ENCODE results near the gene FHIT.

The FHIT gene

DNA sequence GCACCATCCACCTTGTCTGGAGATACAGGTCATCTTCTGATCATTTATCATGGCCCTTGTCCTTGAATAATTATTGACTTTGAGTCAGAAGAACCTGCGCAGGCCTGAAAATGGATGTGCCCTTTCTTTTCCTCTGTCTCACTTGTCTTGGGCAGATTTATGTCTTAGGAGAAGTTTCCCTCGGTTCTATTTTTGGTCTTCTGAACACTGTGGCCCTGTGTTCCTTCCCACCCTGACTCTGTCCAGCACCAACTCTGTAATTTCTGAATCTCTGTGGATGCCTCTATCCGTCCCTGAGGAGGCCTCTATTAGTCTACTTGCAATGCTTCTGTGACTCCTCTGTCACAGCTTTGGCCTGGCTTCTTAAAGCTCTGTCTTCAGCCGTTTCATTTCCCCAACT is 1520.7 kb downstream of the FHIT start:
- DNase-seq (ENCODE audit: low read depth in 2 of 2): no peak

- no peak for DNase-seq (ENCODE audit: low read depth in 2 of 2)
Observed at GRCh38 chr3:59728587-59728908, 1522.7 kb downstream of the FHIT start.

- DNase-seq (ENCODE audit: low read depth in 2 of 2): no peak
Observed at GRCh38 chr3:59727902-59728586, 1523.2 kb downstream of the FHIT start.

DNA sequence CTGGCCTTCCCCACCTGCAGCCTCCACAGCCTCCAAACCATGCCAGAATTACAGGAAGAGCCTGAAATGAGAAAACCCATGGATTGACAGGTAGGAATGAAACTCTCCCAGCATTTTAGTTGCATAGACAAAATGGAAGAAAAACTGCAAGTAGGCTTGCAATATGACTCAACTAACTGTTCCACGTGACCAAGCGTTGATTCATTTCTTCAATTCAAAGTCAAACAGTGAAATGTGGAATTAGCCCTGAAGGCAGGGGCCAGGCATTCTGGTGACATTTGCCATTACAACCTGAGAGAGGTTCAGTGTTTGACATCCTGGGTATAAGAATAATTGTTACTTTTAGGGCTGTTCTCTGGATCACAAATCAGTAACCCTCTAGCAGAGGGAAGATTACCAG is 1525.0 kb downstream of the FHIT start:
- DNase-seq (ENCODE audit: low read depth in 2 of 2): no peak

GRCh38 chr3:59717679-59718205 is 1533.5 kb downstream of the FHIT start:
- DNase-seq (ENCODE audit: low read depth in 2 of 2): no peak

DNA sequence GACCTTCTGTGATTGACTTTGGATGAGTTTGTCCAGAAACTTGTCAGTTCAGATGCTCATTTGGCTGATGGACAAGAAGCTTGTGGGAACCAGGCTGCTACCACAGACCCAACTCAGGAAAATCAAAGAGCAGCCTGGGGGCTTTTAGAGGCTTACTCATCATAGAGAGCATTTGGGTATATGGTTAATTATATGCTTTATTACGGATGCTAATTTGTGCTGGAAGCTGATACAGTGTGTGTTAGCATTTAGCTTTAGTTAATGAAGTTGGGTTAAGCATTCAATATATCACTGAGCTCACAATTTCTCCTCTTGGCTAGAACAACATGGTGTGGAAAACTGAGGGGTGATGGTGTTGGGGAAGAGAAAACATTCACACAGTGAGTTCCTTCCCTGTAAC is 1537.2 kb downstream of the FHIT start:
- DNase-seq (ENCODE audit: low read depth in 2 of 2): no peak

- DNase-seq (ENCODE audit: low read depth in 2 of 2): no peak
Observed at GRCh38 chr3:59710554-59710953, 1540.7 kb downstream of the FHIT start.

DNA sequence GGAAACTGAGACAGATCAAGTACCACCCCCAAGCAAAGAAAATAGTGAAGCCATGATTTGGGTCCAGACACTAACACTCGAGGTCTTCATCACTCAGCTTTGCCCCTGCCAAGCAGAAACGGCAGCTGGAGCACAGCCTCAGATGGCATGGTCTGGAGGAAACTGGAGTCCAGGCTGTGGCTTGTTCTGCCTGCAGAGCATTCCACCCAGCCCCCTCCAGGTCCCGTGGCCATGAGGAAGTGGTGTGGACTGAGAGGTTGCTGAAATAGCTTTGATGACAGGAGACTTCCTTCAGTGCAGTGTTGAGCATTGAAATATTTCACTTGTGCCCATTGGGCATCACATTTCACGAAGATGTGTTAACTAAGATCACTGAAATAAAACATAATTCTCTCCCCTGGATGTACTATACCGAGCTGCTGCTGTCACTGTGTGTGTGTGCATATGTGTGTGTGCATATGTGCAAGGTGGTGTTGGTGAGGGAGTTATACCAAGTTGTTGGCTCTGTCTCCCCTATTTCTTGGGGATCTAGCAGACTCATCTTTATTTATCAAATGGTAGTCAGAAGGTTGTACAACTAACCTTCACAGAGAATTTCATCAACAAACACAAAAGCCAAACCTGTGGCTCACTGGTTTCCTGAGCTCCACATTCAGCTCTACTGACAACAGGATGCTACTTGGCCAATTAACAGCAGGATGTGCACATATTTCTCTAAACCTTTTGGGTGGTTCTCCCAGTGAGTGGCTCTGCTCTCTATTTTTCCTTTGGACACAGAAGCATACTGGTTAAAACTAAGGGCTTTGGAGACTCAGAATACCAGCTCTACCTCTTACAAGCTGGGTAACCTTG is 1541.3 kb downstream of the FHIT start:
- DNase-seq (ENCODE audit: low read depth in 2 of 2): no peak

DNA sequence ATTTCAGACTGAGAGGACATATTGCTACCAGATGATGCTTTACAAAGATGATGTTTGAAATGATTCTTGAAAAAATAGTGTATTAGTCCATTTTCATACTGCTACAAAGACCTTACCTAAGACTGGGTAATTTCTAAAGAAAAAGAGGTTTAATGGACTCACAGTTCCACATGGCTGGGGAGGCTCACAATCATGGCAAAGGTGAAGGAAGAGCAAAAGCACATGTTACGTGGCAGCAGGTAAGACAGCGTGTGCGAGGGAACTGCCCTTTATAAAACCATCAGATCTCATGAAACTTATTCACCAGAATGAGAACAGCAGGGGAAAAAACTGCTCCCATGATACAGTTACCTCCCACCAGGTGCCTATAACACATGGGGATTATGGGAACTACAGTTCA is 1543.0 kb downstream of the FHIT start:
- DNase-seq (ENCODE audit: low read depth in 2 of 2): no peak

- DNase-seq (ENCODE audit: low read depth in 2 of 2): no peak
Observed at GRCh38 chr3:59704292-59704691, 1547.0 kb downstream of the FHIT start.

- no peak for DNase-seq (ENCODE audit: low read depth in 2 of 2)
Observed at GRCh38 chr3:59699648-59700320, 1551.5 kb downstream of the FHIT start.

Data from fibroblast of skin of left biceps (primary cell).